Colon (tissue), 2 donors: ENCODE results near the gene PUSL1.
"Not testable (repeated sequence)": the region's sequence is repeated elsewhere in the genome, so short reads cannot be mapped to it uniquely, and the experiment has no call there.

Source experiments
- FAIRE-seq: peaks from 2 replicates; lab custom pipeline; 2012; peaks lifted over from hg19 to GRCh38; lab: Jason Lieb, UNC
- donor health status: control.
- donor health status: control.

The PUSL1 gene

DNA sequence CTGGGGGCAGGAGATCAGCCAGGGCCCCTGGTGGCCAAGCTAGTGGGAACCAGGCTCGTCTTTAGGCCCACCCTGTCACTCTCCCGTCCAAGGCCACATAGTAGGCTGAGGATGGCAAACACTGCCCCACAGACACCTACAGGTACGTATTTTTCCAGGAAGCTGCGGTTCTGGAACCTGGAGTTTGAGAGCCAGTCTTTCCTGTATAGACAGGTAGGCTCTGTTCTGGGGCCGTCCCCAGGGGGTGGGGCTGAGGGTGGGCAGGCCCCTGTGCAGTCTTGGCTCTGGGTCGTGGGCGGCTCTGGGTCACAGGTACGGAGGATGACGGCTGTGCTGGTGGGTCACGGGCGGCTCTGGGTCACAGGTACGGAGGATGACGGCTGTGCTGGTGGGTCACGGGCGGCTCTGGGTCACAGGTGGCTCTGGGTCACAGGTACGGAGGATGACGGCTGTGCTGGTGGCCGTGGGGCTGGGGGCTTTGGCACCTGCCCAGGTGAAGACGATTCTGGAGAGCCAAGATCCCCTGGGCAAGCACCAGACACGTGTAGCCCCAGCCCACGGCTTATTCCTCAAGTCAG lies 2.2 kb downstream of the PUSL1 start:
- no peak for FAIRE-seq

DNA sequence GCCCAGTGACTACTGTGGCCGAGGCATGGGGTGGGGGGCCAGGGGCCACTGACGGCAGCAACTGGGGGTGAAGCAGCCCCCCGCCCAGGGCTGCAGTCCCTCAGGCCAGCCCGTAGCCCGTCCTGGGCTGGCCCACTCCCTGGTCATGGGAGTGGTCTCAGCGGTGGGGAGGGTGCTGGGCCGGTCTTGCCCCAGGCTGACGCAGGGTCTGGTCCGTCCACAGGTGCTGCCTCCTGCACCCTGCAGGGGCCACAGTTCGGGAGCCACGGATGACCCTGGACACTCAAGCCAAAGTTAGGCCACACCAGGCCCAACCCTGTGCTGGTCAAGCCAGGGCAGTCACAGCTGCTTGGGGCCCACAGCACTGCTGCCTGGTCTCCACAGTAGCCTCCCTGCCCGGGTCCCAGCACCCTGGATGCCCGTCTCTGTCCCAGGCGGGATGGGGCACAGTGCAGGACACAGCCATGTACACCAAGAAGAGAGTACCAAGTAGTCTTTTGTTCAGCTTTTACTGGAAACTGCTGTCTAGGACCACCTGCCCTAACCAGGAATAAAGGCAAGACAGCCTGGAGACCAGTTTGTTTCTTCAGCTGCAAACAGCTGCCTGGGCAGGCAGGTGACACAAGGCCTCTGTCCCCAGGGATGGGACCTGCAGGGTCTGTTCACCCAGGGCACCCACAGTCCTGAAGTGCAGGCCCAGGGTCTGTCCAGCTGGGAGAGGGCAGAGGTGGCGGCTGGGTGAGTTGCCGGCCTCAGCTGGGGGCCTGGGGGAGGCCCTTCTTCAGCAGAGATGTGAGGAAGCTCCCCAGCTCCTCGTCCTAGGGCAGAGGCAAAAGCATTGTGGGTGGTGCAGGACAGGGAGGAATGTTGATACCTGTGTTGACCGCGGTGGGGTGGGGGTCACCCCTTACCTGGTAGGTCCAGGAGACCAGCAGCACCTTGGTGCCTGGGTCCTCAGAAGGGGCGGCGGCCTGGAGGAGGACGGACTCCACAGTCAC lies 3.0 kb downstream of the PUSL1 start:
- no peak for FAIRE-seq

DNA sequence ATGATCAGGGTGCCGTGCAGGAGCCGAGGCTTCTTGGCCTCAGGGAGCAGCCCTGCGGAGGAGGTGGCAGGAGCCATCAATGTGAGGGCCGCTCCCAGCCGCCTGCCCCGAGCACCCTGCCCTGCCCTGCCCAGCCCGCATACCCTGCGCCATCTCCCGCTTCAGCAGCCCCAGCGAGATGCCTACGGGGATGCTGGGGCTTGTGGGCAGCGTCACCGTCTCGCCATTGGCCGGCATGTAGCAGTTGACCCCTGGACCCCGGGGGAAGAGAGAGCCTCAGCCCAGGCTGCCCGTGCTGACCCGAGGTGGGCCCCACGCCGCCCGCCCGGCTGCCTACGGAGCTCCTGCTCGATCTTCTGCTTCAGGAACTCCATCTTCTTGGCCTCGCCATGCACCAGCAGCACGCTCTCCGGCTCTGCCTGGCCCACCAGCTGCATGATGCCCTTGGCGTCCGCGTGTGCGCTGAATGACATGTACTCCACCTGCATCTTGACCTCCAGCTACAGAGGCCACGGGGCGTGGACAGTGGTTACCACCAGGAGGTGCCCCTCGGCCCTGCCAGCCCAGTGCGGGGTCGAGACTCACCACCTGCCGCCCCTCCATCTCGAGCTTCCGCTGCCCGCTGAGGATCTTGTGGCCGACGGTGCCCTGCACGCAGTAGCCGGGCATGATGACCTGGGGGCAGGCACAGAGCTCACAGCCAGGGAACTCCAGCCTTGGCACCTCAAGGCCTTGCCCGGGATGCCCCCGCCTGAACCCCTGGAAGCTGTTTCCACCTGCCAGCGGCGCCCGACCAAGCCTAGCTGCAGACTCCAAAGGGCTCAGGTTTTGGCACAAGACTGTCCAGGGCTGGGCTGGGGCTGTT lies 4.3 kb downstream of the PUSL1 start:
- FAIRE-seq = no peak

DNA sequence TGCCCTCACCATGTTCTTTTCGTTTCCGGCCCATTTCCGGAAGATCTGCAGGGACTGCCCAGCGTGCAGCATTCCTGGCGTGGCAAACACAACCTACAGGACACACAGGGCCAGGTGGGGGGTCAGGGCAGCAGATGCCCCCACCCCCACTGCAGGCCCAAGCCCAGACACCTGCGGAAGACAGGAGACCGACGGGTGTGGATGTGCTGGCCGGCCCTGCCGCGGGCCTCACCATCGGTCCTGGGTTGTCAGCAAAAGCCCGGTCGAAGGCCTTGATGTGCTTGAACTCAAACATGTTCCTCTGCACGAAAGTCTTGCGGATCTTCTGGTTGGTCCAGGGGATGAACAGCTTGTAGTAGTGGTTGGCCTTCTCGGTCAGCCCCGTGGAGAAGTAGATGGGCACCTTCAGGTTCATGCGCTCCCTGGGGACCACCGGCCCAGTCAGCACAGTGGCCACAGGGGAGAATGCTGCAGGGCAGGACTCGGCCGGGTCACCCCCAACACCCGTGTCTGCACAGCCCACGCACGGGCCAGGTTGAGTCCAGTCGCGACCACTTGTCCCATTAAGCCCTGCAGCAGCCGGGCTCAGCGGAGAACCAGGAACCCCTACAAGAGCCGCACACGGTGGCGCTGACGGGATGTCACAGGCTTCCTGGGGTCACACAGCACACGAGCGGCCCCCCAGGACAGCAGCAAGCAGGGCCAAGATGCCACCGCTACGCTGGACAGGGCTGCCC lies 5.3 kb downstream of the PUSL1 start:
- no peak for FAIRE-seq

DNA sequence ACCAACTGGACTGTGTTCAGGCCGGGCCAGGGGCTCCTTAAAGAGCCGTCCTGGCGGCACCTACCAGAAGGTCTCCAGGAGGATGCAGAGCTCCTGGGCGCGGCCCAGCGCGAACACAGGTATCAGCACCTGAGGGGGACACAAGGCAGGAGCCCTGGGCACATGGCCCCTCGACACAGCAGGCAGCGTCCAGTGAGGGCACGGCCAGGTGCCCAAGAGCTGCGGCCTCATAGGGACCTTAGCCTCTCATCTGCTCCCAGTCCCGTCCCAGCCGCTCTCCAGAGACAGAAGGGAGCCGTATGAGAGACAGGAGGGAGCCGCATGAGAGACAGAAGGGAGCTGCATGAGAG lies 5.8 kb downstream of the PUSL1 start:
- no peak for FAIRE-seq

DNA sequence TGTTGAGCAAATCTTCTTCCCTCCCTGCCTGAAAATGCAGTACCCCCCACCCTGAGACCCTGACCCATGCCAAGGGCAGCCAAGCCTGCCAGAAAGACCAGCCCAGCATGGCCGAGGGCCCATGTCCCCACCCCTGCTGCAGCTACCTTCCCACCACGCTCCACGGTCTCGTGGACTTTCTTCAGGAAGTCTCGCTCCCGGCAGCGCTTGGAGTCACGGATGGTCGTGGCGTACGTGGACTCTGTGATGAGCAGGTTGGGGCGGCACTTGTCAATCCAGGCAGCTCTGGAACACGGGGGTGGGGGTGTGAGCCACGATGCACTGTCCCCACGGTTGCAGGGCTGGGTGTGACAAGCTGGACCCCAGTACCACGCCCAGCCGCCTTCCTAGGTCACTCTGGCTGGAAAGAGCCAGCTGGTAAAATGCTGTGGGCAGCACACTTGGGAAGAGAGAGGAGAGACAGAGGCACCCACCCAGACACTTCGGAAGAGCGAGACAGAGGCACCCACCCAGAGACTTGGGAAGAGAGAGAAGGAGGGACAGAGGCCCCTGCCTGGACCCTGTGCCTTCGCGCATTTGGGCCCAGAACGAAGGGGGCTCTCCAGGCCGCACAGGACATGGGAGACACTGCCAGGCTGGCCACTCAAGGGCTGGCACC lies 6.4 kb downstream of the PUSL1 start:
- no peak for FAIRE-seq

DNA sequence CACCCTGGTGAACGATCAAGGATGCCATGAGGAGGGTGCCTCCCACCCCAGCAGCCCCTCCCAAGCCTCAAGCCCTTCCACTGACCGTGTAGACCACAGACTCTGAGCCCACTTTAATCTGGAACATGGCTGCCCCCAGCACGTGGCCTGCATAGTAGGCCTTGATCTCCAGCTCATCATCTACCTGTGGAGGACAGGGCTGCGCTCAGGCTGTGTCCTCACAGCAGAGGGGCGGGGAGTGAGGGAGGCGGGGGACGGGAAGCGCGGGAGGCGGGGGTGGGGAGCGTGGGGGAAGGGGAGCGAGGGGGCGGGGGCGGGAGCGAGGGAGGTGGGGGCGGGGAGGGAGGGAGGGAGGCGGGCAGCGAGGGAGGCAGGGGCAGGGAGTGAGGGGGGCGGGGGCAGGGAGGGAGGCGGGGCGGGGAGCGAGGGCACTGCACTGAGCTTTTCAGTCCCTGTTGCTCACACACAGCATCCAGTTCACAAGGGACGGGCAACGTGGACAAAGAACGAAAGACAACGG lies 7.1 kb downstream of the PUSL1 start:
- no peak for FAIRE-seq

DNA sequence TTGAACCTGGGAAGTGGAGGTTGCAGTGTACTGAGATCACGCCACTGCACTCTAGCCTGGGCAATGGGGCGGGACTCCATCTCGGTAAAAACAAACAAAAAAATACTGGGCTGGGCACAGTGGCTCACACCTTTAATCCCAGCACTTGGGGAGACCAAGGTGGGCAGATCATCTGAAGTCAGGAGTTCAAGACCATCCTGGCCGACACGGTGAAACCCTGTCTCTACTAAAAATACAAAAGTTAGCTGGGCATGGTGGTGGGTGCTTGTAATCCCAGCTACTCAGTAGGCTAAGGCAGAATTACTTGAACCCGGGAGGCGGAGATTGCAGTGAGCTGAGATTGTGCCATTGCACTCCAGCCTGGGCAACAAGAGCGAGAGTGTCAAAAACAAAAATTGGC lies 7.8 kb downstream of the PUSL1 start:
- not testable (repeated sequence) for FAIRE-seq

DNA sequence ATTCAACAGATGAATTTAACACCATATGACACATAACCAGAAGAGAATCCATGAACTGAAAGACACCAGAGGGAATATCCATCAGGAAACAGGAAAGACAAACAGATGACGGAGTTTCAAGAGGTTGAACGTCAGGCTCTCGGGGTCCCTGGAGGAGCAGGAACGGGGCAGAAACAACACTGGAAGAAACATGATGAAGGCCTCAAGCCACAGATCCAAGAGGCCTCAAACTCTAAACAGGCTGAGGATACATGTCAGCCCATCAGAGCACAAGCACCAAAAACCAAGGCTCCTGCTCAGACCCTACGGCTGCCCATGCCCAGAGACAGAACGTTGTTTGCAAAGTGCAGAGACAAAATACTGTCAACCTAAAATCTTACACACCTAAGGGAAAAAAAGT lies 9.0 kb downstream of the PUSL1 start:
- no peak for FAIRE-seq

DNA sequence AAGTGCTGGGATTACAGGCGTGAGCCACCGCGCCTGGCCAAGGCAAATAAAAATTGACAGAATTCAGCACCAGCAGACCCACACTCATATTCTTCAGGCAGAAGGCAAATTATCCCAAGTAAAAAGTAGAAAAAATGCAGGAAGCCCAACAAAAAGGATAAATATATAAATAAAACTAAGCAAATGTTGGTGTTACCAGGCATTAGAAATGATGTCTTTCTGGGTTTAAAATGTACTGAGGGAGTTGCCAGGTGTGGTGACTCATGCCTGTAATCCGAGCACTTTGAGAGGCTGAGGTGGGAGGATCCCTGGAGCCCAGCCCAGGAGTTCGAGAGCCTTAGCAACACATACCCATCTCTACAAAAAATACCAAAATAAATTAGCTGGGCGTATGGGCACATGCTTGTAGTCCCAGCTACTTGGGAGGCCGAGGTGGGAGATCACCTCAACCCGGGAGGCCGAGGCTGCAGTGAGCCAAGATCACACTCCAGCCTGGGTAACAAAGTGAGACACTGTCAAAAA lies 9.8 kb downstream of the PUSL1 start:
- no peak for FAIRE-seq

DNA sequence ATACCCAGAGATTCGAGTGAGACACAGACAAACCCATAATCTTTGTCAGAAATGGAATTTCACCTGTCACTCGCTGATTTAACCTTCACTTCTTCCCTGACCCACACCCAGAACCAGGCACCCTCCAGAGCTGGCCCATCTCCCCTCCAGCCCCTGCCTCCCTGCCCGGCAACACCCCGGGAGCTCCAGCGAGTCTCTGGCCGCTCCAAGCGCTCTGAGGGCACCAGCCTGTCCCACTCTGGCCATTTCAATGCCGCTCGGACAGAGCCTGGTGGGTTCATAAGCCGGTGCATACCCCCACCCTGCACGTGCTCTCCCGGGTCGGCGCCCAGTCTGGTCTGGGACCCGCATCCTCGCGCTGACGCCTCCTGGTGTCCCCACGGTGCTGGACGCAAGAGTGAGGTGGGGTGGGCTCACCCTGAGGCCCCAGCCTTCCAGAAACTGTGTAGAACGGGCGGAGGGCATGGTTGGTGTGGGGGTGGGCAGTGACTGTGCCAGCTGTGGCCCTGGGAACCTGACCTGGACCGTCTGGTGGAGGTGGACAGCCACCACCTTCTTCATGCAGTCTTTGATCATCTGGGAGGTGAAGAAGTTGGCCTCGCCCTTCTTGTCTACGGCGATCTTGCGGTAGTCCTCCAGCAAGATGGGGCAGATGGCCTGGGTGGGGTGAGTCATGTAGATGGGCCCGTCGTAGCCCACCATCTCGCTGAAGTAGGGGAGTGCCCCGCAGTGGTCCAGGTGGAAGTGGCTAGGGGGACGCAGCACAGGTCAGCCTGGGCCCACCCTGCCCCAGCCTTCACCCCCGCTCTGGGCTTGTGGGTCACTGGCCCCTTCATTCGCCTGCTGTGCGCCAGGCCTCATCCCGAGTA lies 10.6 kb downstream of the PUSL1 start:
- FAIRE-seq = no peak

DNA sequence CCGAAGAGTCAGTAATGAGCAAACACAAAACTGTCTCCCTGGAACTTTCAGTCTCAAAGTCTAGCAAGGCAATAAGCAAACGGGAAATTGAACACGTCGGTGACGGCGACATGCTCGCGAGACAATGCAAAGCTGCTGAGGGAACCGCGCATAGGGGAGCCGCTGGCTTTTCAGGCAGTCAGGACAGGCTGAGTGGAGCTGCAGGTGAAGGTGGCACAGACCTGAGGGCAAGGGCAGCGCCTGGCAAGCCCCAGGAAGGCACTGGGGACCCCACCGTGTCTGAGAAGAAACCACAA lies 11.2 kb downstream of the PUSL1 start:
- FAIRE-seq = no peak

DNA sequence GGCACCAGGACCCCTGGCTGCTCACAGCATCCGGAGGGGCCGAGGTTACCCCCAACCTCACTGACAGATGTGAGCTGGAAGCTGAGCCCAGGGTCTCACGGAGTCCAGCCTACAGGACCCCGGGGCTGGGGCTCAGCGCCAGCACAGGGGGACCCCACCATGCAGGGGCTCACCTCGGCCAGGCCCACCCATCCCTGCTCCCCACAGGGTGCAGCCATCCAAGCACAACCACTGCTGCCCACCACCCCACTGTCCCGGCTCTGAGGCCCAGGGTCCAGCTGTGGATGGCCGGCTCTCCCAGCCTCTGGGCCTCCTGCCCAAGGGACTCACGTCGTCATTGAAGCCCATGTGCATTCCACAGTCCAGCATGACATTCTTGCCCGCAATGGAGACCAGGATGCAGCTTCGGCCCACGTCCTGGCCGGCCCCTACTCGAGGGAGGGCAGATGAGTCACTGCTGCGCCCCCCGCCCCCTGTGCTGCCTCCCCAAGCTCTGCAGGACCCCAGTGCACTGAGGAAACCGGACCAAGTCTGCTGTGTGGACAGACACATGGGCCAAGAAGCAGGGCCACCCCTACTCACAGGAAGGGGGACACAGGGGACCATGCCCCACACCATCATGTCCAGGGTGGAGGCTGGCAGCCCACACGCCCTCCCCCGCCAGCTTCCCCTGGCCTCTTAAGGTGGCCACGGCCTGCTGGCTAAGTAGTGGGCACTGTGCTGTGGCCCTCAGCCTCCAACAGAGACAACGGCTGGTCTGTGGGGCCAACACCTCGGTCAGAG lies 12.5 kb downstream of the PUSL1 start:
- no peak for FAIRE-seq

DNA sequence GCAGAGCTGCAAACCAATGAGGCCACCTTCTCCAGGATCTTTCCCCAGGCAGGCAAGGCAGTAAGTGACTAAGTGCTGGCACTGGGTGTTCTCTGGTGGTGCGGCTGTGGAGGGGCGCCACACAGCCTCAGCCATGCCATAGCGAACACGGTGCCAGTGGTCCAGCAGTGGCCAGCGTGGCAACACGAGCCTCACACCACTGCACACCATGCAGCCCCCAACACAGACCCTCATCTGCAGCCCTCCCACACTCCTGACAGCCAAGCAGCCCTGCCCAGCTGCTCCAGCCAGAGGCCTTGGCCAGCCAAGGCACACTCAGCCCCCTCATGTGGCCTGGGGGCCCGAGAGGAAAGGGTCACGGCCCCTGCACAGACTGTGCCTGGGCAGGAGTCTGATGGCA lies 13.1 kb downstream of the PUSL1 start:
- no peak for FAIRE-seq

DNA sequence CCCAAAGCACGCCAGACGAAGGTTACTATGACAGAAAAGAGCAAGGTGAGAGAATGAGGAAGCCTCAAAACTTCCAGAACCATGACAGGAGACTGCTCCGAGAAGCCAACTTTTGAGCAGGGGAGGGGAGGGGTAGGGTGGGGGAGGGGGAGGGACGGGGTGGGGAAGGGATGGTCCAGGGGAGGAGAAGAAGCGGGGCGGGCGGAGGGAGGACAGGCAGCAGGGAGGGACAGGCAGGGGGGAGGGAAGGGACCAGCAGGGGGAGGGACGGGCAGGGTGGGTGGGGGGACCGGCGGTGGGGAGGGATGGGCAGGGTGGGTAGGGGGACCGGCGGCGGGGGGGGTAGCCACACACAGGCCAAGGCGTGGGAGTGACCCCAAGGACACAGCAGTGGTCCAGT lies 14.0 kb downstream of the PUSL1 start:
- FAIRE-seq = no peak

DNA sequence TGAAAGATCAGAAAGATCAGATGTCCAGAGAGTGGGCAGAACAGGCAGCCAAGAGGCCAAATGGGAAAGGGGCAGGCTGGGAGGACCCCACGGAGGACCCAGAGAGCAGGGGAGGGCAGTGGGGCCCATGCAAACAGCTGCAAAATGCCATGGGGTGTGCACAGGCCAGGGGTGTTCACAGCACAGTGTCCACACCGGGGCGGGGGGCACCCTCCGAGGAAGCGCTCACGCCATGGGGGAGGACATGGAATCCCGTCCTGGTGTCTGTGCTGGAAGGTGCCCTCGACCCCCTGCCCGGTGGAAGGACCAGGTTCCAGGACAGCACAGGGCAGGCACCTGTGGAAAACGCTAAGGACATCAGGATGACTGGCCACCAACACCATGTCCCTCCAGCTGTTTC lies 14.6 kb downstream of the PUSL1 start:
- FAIRE-seq = no peak

DNA sequence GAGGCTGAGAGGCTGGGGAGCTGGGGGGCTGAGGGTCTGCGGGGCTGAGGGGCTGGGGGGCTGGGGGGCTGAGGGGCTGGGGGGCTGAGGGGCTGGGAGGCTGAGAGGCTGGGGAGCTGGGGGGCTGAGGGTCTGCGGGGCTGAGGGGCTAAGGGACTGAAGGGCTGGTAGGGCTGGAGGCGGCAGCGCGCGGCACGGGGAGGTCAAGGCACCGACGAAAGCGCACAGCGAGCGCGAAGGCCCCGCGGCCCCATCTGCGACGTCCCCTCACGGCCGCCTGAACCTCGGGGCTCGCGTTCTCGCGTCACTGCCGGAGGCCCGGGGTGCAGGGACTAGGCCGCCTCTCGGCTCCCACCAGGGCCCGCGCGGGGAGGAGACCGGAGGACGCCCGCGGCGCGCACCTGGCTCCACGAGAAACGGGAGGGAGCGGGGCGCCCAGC lies 15.7 kb downstream of the PUSL1 start:
- FAIRE-seq = no peak

DNA sequence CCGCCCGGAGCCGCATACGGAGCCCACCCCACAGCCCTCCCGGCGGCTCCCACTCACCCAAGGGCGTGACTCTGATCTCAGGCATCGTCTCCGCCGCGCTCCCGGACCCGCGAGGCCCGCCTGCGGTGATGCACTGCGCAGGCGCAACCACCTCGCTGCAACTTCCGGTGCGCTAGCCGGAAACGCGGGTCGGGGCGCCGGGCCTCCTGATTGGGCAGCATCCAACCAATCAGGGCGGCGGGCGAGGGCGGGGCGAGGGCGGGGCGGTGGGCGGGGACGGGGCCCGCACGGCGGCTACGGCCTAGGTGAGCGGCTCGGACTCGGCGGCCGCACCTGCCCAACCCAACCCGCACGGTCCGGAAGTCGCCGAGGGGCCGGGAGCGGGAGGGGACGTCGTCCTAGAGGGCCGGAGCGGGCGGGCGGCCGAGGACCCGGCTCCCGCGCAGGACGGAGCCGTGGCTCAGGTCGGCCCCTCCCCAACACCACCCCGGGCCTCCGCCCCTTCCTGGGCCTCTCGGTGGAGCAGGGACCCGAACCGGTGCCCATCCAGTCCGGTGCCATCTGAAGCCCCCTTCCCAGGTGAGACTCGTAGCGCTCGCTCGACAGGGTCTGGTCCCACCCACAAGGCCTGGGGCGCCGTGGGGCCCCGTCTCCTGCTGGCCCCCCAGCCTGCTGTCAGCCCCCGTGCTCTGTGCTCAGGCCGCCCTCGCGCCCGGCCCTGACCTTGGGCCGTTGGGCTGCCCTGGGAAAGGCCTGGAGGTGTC lies 16.3 kb downstream of the PUSL1 start, which contains the start of the genes CPTP and INTS11:
CPTP (plus strand) TSS at position 279 of the 764 bp plus-strand sequence. CDS start 2,109 bp downstream, outside the sequence.
INTS11 (minus strand) TSS at position 137 of the 764 bp plus-strand sequence; CDS start at position 85, 52 bp downstream.
- FAIRE-seq = no peak
